Astrocyte (in vitro differentiated cells and primary cell): Measurements from ENCODE around the gene ADAMTSL5. TPM values are rescaled to one million over a fixed set of nuclear protein-coding genes. Genes with fewer than 3 reads are reported as not detected.
A peak's percentile ranks its signal among the peaks of the same experiment; 100 is the strongest.

Source experiments
- DNase-seq: peaks from one replicate; pipeline ENCODE4 v3.0.0-alpha.2; 2010; ENCODE audit warnings: low read depth
- FAIRE-seq: peaks from 2 replicates; lab custom pipeline; 2011; peaks lifted over from hg19 to GRCh38; lab: Jason Lieb, UNC
- H2AFZ ChIP-seq: 2 replicates; pipeline ENCODE4 v1.6.0; 2012; ENCODE audit warnings: low read depth, low read length, inconsistent platforms
- H3K27ac ChIP-seq: 2 replicates; pipeline ENCODE4 v1.5.1; 2011; ENCODE audit warnings: low read depth, low read length, inconsistent platforms
- H3K27me3 ChIP-seq: 2 replicates; pipeline ENCODE4 v1.6.0; 2011; ENCODE audit warnings: low read length, inconsistent platforms; ENCODE audit not compliant: insufficient read depth
- H3K36me3 ChIP-seq: 2 replicates; pipeline ENCODE4 v1.5.1; 2011; ENCODE audit warnings: low read length, inconsistent platforms; ENCODE audit not compliant: insufficient read depth
- H3K4me1 ChIP-seq: 2 replicates; pipeline ENCODE4 v1.5.1; 2011; ENCODE audit warnings: low read length, inconsistent platforms; ENCODE audit not compliant: insufficient read depth
- H3K4me2 ChIP-seq: 2 replicates; pipeline ENCODE4 v1.6.0; 2012; ENCODE audit warnings: low read length, inconsistent platforms
- H3K4me3 ChIP-seq: 2 replicates; pipeline ENCODE4 v1.5.1; 2011; ENCODE audit warnings: low read depth, mild to moderate bottlenecking, low read length, inconsistent platforms; ENCODE audit not compliant: insufficient read depth
- H3K79me2 ChIP-seq: 2 replicates; pipeline ENCODE4 v1.6.0; 2012; ENCODE audit warnings: mild to moderate bottlenecking, low read length, inconsistent platforms; ENCODE audit not compliant: insufficient read depth
- H3K9ac ChIP-seq: 2 replicates; pipeline ENCODE4 v1.6.0; 2012; ENCODE audit warnings: mild to moderate bottlenecking, low read length, inconsistent platforms
- H3K9me3 ChIP-seq: 2 replicates; pipeline ENCODE4 v1.5.1; 2012; ENCODE audit warnings: low read depth, mild to moderate bottlenecking, low read length, inconsistent platforms; ENCODE audit not compliant: insufficient read depth
- H4K20me1 ChIP-seq: 2 replicates; pipeline ENCODE4 v1.6.0; 2012; ENCODE audit warnings: low read length, inconsistent platforms; ENCODE audit not compliant: insufficient read depth
- H3K27ac Mint-ChIP-seq: one replicate; pipeline ENCODE4 v1.8.0; 2021; ENCODE audit warnings: mild to moderate bottlenecking, mixed read lengths; ENCODE audit not compliant: unreplicated experiment
- H3K27me3 Mint-ChIP-seq: one replicate; pipeline ENCODE4 v1.8.0; 2021; ENCODE audit warnings: low read depth, mixed read lengths; ENCODE audit not compliant: unreplicated experiment
- H3K36me3 Mint-ChIP-seq: one replicate; pipeline ENCODE4 v1.8.0; 2021; ENCODE audit warnings: low read depth, mixed read lengths; ENCODE audit not compliant: unreplicated experiment
- H3K4me1 Mint-ChIP-seq: one replicate; pipeline ENCODE4 v1.8.0; 2021; ENCODE audit warnings: low read depth, mixed read lengths; ENCODE audit not compliant: unreplicated experiment
- H3K4me3 Mint-ChIP-seq: one replicate; pipeline ENCODE4 v1.8.0; 2021; ENCODE audit warnings: mild to moderate bottlenecking, moderate library complexity, mixed read lengths; ENCODE audit not compliant: unreplicated experiment
- H3K9me3 Mint-ChIP-seq: one replicate; pipeline ENCODE4 v1.8.0; 2021; ENCODE audit warnings: mild to moderate bottlenecking, mixed read lengths; ENCODE audit not compliant: unreplicated experiment
- CTCF ChIP-seq: IDR thresholded peaks from 2 replicates; pipeline ENCODE4 v1.5.1; 2011; ENCODE audit warnings: low read depth, mild to moderate bottlenecking, inconsistent platforms, low read length, moderate library complexity; ENCODE audit not compliant: insufficient read depth
- EZH2 ChIP-seq: IDR thresholded peaks from 2 replicates; pipeline ENCODE4 v1.6.1; 2012; ENCODE audit warnings: mild to moderate bottlenecking, low read length, inconsistent platforms; ENCODE audit not compliant: insufficient read depth
- total RNA-seq: library from RNA; stranded (reverse); gene quantifications from 2 replicates; pipeline ENCODE4 v1.2.1, GENCODE V29; 2021

ADAMTSL5 gene
- total RNA-seq, 1 donor from 2014 or later = 5.5 TPM

DNA sequence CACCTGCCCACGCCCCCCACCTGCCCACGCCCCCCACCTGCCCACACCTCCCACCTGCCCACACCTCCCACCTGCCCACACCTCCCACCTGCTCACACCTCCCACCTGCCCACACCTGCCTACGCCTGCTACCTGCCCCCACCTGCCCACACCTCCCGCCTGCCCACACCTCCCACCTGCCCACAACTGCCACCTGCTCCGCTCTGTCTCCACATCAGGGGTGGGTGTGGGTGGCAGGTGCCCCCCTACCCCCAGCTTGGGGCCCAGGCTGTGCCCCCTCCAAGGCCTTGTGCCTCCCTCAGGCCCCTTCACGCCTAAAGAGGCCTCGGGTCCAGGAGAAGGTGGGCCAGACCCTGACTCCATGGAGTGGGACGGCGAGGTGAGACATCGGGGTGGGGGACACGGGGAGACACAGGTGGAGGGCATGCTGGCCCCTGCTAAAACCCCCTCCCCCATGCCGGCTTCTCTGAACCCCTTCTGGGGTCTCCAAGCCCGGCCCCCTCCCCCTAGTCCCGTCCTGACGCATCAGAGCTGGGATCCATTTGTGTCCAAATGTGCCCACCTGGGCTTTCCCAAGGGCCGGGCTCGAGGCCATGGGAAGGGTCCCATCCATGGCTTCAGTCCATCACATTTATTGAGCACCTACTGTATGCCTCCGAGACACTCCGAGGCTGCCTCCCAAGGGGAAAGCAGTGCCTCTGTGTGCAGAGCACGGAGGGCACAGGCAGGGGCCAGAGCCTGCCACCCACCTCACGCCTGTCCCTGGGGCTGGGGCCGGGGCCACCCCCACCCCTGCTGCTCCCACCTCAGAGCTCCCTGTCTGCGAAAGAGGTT lies 16.0 kb upstream of the ADAMTSL5 start:
- peaks cover 3% of the 10 kb centered on the region for H3K9me3 ChIP-seq
- no peak overlapping the region for H2AFZ ChIP-seq
- H4K20me1 ChIP-seq = peaks cover 7% of the 10 kb centered on the region
- Mint-ChIP-seq H3K4me1 (no peaks in the 10 kb centered on the region), H3K27me3 (peaks cover 34% of the 10 kb centered on the region), H3K9me3 (peaks cover 4% of the 10 kb centered on the region), H3K27ac (no peak overlapping the region), H3K36me3 (peaks cover 3% of the 10 kb centered on the region), H3K4me3 (no peak overlapping the region)
- no peaks in the 10 kb centered on the region for H3K79me2 ChIP-seq
- H3K4me1 ChIP-seq = no peaks in the 10 kb centered on the region
- H3K4me2 ChIP-seq = no peak overlapping the region
- H3K27me3 ChIP-seq = peaks cover 18% of the 10 kb centered on the region
- TF ChIP-seq CTCF (no peak), EZH2 (no peak)
- DNase-seq (no peak), FAIRE-seq (no peak)
- no peak overlapping the region for H3K27ac ChIP-seq
- H3K4me3 ChIP-seq = no peak overlapping the region
- no peaks in the 10 kb centered on the region for H3K36me3 ChIP-seq
- no peak overlapping the region for H3K9ac ChIP-seq

DNA sequence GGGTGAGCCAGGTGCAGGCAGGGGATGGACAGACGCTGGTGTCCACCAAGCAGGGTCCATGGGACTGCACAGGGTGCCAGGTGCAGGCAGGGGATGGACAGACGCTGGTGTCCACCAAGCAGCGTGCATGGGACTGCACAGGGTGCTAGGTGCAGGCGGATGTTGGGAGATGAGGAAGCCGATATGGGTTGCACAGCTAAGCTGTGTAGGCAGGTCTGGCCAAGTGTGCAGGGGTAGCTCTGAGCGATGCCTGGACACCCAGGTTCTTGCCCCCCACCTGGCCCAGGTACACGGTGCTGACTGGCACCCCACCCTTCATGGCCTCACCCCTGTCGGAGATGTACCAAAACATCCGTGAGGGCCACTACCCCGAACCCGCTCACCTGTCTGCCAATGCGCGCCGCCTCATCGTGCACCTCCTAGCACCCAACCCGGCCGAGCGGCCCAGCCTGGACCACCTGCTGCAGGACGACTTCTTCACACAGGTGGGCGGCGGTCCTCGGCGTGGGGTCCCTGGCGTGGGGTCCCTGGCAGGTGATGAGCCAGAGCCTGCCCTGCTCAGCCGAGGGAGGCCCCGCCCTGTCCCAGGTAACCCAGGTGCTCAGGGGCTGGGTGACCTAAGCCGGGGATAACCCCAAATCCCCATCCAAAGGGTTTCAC lies 15.0 kb upstream of the ADAMTSL5 start:
- peaks cover 7% of the 10 kb centered on the region for H4K20me1 ChIP-seq
- Mint-ChIP-seq H3K36me3 (peaks cover 3% of the 10 kb centered on the region), H3K27me3 (peaks cover 38% of the 10 kb centered on the region), H3K27ac (peak overlapping the region; percentile 58), H3K4me3 (no peak overlapping the region), H3K9me3 (peaks cover 4% of the 10 kb centered on the region), H3K4me1 (no peaks in the 10 kb centered on the region)
- no peak overlapping the region for H3K27ac ChIP-seq
- no peak overlapping the region for H2AFZ ChIP-seq
- DNase-seq (no peak), FAIRE-seq (no peak)
- no peak for TF ChIP-seq EZH2
- H3K27me3 ChIP-seq = peaks cover 26% of the 10 kb centered on the region
- no peak overlapping the region for H3K4me3 ChIP-seq
- no peaks in the 10 kb centered on the region for H3K4me1 ChIP-seq
- H3K4me2 ChIP-seq = no peak overlapping the region
- H3K9me3 ChIP-seq = peaks cover 3% of the 10 kb centered on the region
- H3K36me3 ChIP-seq = no peaks in the 10 kb centered on the region
- no peak overlapping the region for H3K9ac ChIP-seq
- H3K79me2 ChIP-seq = no peaks in the 10 kb centered on the region

- peaks cover 3% of the 10 kb centered on the region for H3K36me3 Mint-ChIP-seq
- FAIRE-seq = no peak
- peaks cover 4% of the 10 kb centered on the region for H3K9me3 Mint-ChIP-seq
- TF ChIP-seq EZH2 (no peak), CTCF (no peak)
- no peaks in the 10 kb centered on the region for H3K4me1 Mint-ChIP-seq
- DNase-seq = no peak
- no peaks in the 10 kb centered on the region for H3K79me2 ChIP-seq
- no peak overlapping the region for H2AFZ ChIP-seq
- H3K4me1 ChIP-seq = no peaks in the 10 kb centered on the region
- H3K36me3 ChIP-seq = no peaks in the 10 kb centered on the region
- peak overlapping the region; percentile 62 for H3K27ac Mint-ChIP-seq
- peaks cover 3% of the 10 kb centered on the region for H3K9me3 ChIP-seq
- no peak overlapping the region for H3K27ac ChIP-seq
- H3K4me3 Mint-ChIP-seq = no peak overlapping the region
- H4K20me1 ChIP-seq = peaks cover 7% of the 10 kb centered on the region
- peaks cover 38% of the 10 kb centered on the region for H3K27me3 Mint-ChIP-seq
- H3K4me2 ChIP-seq = no peak overlapping the region
- peaks cover 27% of the 10 kb centered on the region for H3K27me3 ChIP-seq
- H3K9ac ChIP-seq = no peak overlapping the region
- H3K4me3 ChIP-seq = no peak overlapping the region
Measured at GRCh38 chr19:1526979-1527649, 14.3 kb upstream of the ADAMTSL5 start.
